Omental fat pad (tissue), 4 donors: ENCODE results near the gene LAGE3. TPM values are rescaled to one million over a fixed set of nuclear protein-coding genes. Genes with fewer than 3 reads are reported as not detected.

ENCODE experiments used
- ATAC-seq: fragments of 150-250 bp; one replicate; pipeline ENCODE4 v1.9.1; 2016; ENCODE audit warnings: mild to moderate bottlenecking, moderate library complexity; ENCODE audit not compliant: low FRiP score
- DNase-seq: peaks from one replicate; pipeline ENCODE4 v3.0.0-alpha.2; 2019; ENCODE audit warnings: low spot score
- CTCF ChIP-seq, 3 donors: fragments of 450-650 bp; IDR thresholded peaks; one replicate each; pipeline ENCODE4 v1.5.1; 2016 to 2017; ENCODE audit warnings: antibody characterized with exemption in 3 of 3, mild to moderate bottlenecking in 3 of 3, moderate library complexity in 2 of 3
- total RNA-seq, 4 donors: library from RNA; depleted of rRNA; stranded (reverse); fragments of >200 nt; gene quantifications; one replicate each; pipeline ENCODE4 v1.1.0, GENCODE V29; 2016

Gene LAGE3
- total RNA-seq, 4 donors from 2014 or later: 12.0 to 26.6 (median 19.7) TPM

GRCh38 chrX:154515966-154516655 is 37.0 kb upstream of the LAGE3 start, which contains the start of gene FAM3A:
FAM3A (minus strand) TSS chrX:154516232; CDS start chrX:154515772, 460 bp downstream.
- ATAC-seq (peak; percentile 92), DNase-seq (peak; percentile 46)
- TF ChIP-seq CTCF (IDR thresholded peaks at IDR 0.05): no peak

- ATAC-seq (peak; percentile 6), DNase-seq (no peak)
- no peak for TF ChIP-seq CTCF (IDR thresholded peaks at IDR 0.05)
These were observed 36.2 kb upstream of the LAGE3 start for GRCh38 chrX:154515090-154515965.

DNA sequence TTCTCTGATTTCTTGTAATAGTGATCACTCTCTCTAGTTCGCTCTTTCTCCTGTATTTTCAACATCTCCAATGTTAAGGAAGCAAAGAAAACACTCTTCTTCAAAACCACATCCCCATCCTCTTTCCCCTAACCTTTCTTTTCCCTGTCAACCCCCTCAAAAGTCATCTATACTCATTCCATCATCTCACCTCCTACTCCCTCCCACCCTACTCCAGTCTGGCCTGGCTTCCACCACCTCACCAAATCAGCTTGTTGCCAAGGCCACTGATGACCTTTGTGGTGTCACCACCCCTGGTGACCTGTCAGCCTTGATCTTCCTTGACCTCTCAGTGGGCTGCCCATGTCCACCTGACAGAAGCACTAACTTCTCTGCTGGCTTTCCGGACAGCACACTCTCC is 34.6 kb upstream of the LAGE3 start:
- no peak for DNase-seq
- no peak for TF ChIP-seq CTCF (IDR thresholded peaks at IDR 0.05)
- ATAC-seq: no peak

DNA sequence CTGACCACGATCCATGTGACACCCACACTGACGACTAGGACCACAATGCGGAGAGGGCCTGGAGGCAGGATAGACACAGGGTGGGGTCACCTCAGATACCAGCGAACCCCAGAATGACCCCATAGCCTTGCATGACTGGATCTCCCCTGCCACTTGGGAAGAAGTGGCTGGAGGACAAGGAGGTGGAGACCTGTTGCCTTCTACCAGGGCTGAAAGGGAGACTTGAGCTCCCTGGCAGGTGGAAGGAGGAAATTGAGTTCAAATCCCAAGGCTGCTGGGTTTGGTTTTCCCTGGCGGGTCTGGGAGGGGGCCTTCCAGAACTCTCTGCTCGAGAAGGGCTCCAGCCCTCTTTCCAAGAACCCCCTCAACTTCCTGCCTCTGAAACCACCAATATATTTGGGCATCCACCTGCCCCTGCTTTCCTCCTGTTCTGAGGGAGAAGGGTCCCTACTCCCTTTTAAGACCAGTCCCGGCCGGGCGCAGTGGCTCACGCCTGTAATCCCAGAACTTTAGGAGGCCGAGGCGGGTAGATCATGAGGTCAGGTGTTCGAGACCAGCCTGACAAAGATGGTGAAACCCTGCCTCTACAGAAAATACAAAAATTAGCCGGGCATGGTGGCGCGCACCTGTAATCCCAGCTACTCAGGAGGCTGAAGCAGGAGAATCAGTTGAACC is 33.9 kb upstream of the LAGE3 start:
- ATAC-seq (no peak), DNase-seq (no peak)
- no peak for TF ChIP-seq CTCF (IDR thresholded peaks at IDR 0.05)

- ATAC-seq (no peak), DNase-seq (no peak)
These were observed 32.7 kb upstream of the LAGE3 start for GRCh38 chrX:154511761-154512160.

DNA sequence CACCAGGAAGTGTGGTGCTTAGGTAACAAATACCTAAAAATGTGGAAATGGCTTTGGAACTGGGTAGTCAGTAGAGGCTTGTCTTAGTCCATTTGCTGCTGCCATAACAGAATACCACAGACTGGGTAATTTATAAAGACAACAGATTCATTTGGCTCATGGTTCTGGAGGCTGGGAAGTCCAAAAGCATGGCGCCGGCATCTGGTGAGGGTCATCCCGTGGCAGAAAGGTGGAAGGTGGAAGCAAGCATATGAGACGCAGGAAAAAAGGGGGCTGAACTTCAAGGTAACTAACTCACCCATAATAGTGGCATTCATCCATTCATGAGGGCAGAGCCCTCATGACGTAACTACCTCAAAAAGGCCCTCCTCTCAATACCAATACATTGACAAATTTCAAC is 30.4 kb upstream of the LAGE3 start:
- no peak for TF ChIP-seq CTCF (IDR thresholded peaks at IDR 0.05)
- DNase-seq (no peak), ATAC-seq (no peak)

More at GRCh38 chrX:154511761-154512160, 32.7 kb upstream of the LAGE3 start:
- no peak for TF ChIP-seq CTCF (IDR thresholded peaks at IDR 0.05)
